Epithelial cell of esophagus (primary cell): ENCODE data around the gene SLC13A5.

Experiments
- DNase-seq: peaks from one replicate; pipeline ENCODE4 v3.0.0; 2010; ENCODE audit warnings: low read depth
- H3K4me3 ChIP-seq: 2 replicates; pipeline ENCODE4 v1.5.1; 2011; ENCODE audit warnings: mild to moderate bottlenecking, low read length, control low read depth
- CTCF ChIP-seq: IDR thresholded peaks from 2 replicates; pipeline ENCODE4 v1.5.1; 2011; ENCODE audit warnings: low read depth, mild to moderate bottlenecking, low read length, control low read depth, inconsistent platforms; ENCODE audit not compliant: insufficient read depth; ENCODE audit errors: missing control alignments

Gene SLC13A5

GRCh38 chr17:6670571-6670970 lies 42.6 kb downstream of the SLC13A5 start:
- no peak for TF ChIP-seq CTCF
- no peak overlapping the region for H3K4me3 ChIP-seq
- DNase-seq: peak; percentile 69

GRCh38 chr17:6669479-6670212 lies 43.5 kb downstream of the SLC13A5 start:
- no peak for TF ChIP-seq CTCF
- no peak overlapping the region for H3K4me3 ChIP-seq
- DNase-seq: peak; percentile 99

- no peak overlapping the region for H3K4me3 ChIP-seq
- TF ChIP-seq CTCF: no peak
- DNase-seq: peak; percentile 37
Measured at GRCh38 chr17:6668727-6669425, 44.3 kb downstream of the SLC13A5 start.

- no peak overlapping the region for H3K4me3 ChIP-seq
- no peak for TF ChIP-seq CTCF
- DNase-seq: no peak
Measured at GRCh38 chr17:6668219-6668618, 45.0 kb downstream of the SLC13A5 start.

- no peak for TF ChIP-seq CTCF
- DNase-seq: no peak
- no peak overlapping the region for H3K4me3 ChIP-seq
Measured at GRCh38 chr17:6667516-6667915, 45.7 kb downstream of the SLC13A5 start.

- H3K4me3 ChIP-seq: no peak overlapping the region
- no peak for TF ChIP-seq CTCF
- DNase-seq: peak; percentile 77
Measured at GRCh38 chr17:6666557-6666956, 46.6 kb downstream of the SLC13A5 start.
